Measurements from ENCODE around the gene NRCAM. TPM values are rescaled to one million over a fixed set of nuclear protein-coding genes. Genes with fewer than 3 reads are reported as not detected.

Gene NRCAM
- total RNA-seq, 6 donors from 2014 or later = 2.5 to 23.0 (median 5.0) TPM

DNA sequence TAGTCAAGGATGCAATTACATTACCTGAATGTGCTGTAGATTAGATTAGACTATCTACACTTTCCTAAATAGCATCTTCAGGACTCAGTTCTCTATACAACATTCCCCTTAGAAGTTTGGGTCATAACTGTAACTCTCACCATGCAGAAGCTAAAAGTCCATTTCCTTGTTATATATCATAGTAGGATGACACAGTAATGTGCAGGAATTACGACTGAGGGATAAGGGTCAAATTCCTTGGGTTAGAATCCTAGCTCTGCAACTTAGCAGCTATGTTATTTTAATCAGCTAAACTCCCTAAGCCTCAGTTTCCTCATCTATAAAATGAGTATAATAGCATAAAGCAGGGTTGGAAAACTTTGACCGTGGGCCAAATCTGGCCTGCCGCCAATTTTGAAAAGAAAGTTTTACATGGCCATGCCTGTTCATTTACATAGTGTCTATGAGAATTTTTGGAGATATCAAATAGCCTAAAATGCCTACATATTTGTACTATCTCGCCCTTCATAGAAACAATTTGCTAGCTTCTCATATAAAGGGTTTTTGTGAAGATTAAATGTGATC, 14.8 kb downstream of the NRCAM start:
- Histone ChIP-seq H3K27ac (no peak overlapping the region), H3K27me3 (no peaks in the 10 kb centered on the region), H3K4me1 (no peaks in the 10 kb centered on the region), H3K4me3 (no peak overlapping the region), H3K36me3 (no peaks in the 10 kb centered on the region), H3K9me3 (no peaks in the 10 kb centered on the region)
- 78 to 93% methylated on average over 4 of the region's 4 CpGs for WGBS, 2 donors
- DNase-seq (no peak), ATAC-seq (ENCODE audit: low FRiP score in 2 of 2) (no peak)
- TF ChIP-seq, protein P1, sequence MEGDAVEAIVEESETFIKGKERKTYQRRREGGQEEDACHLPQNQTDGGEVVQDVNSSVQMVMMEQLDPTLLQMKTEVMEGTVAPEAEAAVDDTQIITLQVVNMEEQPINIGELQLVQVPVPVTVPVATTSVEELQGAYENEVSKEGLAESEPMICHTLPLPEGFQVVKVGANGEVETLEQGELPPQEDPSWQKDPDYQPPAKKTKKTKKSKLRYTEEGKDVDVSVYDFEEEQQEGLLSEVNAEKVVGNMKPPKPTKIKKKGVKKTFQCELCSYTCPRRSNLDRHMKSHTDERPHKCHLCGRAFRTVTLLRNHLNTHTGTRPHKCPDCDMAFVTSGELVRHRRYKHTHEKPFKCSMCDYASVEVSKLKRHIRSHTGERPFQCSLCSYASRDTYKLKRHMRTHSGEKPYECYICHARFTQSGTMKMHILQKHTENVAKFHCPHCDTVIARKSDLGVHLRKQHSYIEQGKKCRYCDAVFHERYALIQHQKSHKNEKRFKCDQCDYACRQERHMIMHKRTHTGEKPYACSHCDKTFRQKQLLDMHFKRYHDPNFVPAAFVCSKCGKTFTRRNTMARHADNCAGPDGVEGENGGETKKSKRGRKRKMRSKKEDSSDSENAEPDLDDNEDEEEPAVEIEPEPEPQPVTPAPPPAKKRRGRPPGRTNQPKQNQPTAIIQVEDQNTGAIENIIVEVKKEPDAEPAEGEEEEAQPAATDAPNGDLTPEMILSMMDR (IDR thresholded peaks at IDR 0.05) = no peak
- TF ChIP-seq POLR2A (IDR thresholded peaks at IDR 0.05) (no peak), EP300 (IDR thresholded peaks at IDR 0.05) (no peak), POLR2AphosphoS5 (IDR thresholded peaks at IDR 0.05) (no peak)

- Histone ChIP-seq H3K4me3 (no peak overlapping the region), H3K27ac (no peak overlapping the region), H3K36me3 (no peaks in the 10 kb centered on the region), H3K9me3 (no peaks in the 10 kb centered on the region), H3K27me3 (no peaks in the 10 kb centered on the region), H3K4me1 (no peaks in the 10 kb centered on the region)
- no peak for DNase-seq
- 77 to 80% methylated on average over 3 of the region's 3 CpGs for WGBS, 2 donors
- ATAC-seq (ENCODE audit: low FRiP score in 2 of 2) = no peak
- TF ChIP-seq POLR2AphosphoS5 (IDR thresholded peaks at IDR 0.05) (no peak), POLR2A (IDR thresholded peaks at IDR 0.05) (no peak), EP300 (IDR thresholded peaks at IDR 0.05) (no peak)
- TF ChIP-seq, protein P1 (IDR thresholded peaks at IDR 0.05) = no peak
Measured at GRCh38 chr7:108440613-108441012, 15.6 kb downstream of the NRCAM start.

DNA sequence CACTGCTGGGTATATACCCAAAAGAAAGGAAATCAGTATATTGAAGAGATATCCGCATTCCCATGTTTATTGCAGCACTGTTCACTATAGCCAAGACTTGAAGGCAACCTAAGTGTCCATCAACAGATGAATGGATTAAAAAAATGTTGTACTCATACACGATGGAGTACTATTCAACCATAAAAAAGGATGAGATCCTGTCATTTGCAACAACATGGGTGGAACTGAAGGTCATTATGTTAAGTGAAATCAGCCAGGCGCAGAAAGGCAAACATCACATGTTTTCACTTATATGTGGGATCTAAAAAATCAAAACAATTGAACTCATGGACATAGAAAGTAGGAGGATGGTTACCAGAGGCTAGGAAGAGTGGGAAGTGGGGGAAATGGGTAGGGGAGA, 19.3 kb downstream of the NRCAM start:
- H3K27me3 ChIP-seq = no peaks in the 10 kb centered on the region
- no peaks in the 10 kb centered on the region for H3K36me3 ChIP-seq
- TF ChIP-seq POLR2A (IDR thresholded peaks at IDR 0.05) (no peak), EP300 (IDR thresholded peaks at IDR 0.05) (no peak), POLR2AphosphoS5 (IDR thresholded peaks at IDR 0.05) (no peak)
- TF ChIP-seq, protein P1 (IDR thresholded peaks at IDR 0.05) = no peak
- no peaks in the 10 kb centered on the region for H3K9me3 ChIP-seq
- no peak for DNase-seq
- H3K4me3 ChIP-seq = no peak overlapping the region
- no peaks in the 10 kb centered on the region for H3K4me1 ChIP-seq
- no peak for ATAC-seq (ENCODE audit: low FRiP score in 2 of 2)
- 89 to 91% methylated on average over 3 of the region's 3 CpGs for WGBS, 2 donors
- no peak overlapping the region for H3K27ac ChIP-seq

- TF ChIP-seq EP300 (IDR thresholded peaks at IDR 0.05) (no peak), POLR2A (IDR thresholded peaks at IDR 0.05) (no peak), POLR2AphosphoS5 (IDR thresholded peaks at IDR 0.05) (no peak)
- TF ChIP-seq, protein P1 (IDR thresholded peaks at IDR 0.05) = no peak
- no peak overlapping the region for H3K4me3 ChIP-seq
- no peak for DNase-seq
- H3K27ac ChIP-seq = no peak overlapping the region
- no peaks in the 10 kb centered on the region for H3K9me3 ChIP-seq
- H3K36me3 ChIP-seq = no peaks in the 10 kb centered on the region
- no peaks in the 10 kb centered on the region for H3K4me1 ChIP-seq
- ATAC-seq (ENCODE audit: low FRiP score in 2 of 2) = no peak
- 60 to 70% methylated on average over 2 of the region's 2 CpGs for WGBS, 2 donors
- H3K27me3 ChIP-seq = no peaks in the 10 kb centered on the region
Measured at GRCh38 chr7:108434010-108434409, 22.2 kb downstream of the NRCAM start.

DNA sequence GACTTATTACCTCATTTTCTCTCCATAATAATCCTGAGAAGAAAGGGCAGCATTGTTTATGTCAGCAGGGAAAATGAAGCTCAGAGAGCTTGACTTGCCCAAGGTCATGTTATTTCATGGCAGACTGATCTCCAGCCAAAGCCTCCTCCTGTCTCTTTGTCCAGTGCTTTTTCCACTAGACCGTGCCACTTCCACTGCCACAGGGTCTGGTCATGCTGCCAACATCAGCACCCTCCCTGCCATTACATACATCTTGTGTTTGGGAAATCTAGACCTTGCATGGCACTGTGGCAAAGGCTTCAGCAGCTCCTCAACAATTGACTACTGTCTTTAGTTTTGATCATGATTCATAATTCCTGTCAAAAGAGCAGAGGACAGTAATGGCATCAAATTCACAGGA, 25.1 kb downstream of the NRCAM start:
- ATAC-seq (ENCODE audit: low FRiP score in 2 of 2) = no peak

More for the DNA sequence above, 25.1 kb downstream of the NRCAM start:
- H3K9me3 ChIP-seq = no peaks in the 10 kb centered on the region
- H3K27ac ChIP-seq = no peak overlapping the region
- no peak for DNase-seq
- TF ChIP-seq, protein P1 (IDR thresholded peaks at IDR 0.05) = no peak
- no peak for TF ChIP-seq EP300 (IDR thresholded peaks at IDR 0.05)
- H3K4me1 ChIP-seq = no peaks in the 10 kb centered on the region
- 82 to 85% methylated on average over 1 of the region's 1 CpG for WGBS, 2 donors
- H3K4me3 ChIP-seq = no peak overlapping the region
- no peaks in the 10 kb centered on the region for H3K36me3 ChIP-seq
- H3K27me3 ChIP-seq = no peaks in the 10 kb centered on the region
